HEK293T (cell line): Measurements from ENCODE around the gene ARL10.

Experiments
- ARNT ChIP-seq: fragments of 450-650 bp; IDR thresholded peaks from 2 replicates; pipeline ENCODE4 v1.6.1; 2017; ENCODE audit warnings: mild to moderate bottlenecking
- BHLHE40 ChIP-seq: fragments of 450-650 bp; IDR thresholded peaks from 2 replicates; pipeline ENCODE4 v1.6.1; 2016; ENCODE audit warnings: mild to moderate bottlenecking, moderate library complexity, borderline replicate concordance
- CTBP1 ChIP-seq: fragments of 450-650 bp; IDR thresholded peaks from 2 replicates; pipeline ENCODE4 v1.6.1; 2016; ENCODE audit warnings: borderline replicate concordance
- ELF4 ChIP-seq: fragments of 450-650 bp; IDR thresholded peaks from 2 replicates; pipeline ENCODE4 v1.6.1; 2017; ENCODE audit warnings: antibody characterized with exemption
- FOXA1 ChIP-seq: fragments of 450-650 bp; IDR thresholded peaks from 2 replicates; pipeline ENCODE4 v1.6.1; 2016; ENCODE audit warnings: mild to moderate bottlenecking
- FOXK2 ChIP-seq: fragments of 450-650 bp; IDR thresholded peaks from 2 replicates; pipeline ENCODE4 v1.6.1; 2016; ENCODE audit warnings: mild to moderate bottlenecking
- FOXM1 ChIP-seq: fragments of 450-650 bp; IDR thresholded peaks from 2 replicates; pipeline ENCODE4 v1.6.1; 2017; ENCODE audit warnings: mild to moderate bottlenecking, borderline replicate concordance
- HDGF ChIP-seq: fragments of 450-650 bp; IDR thresholded peaks from 2 replicates; pipeline ENCODE4 v1.6.1; 2017; ENCODE audit warnings: antibody characterized with exemption, borderline replicate concordance
- L3MBTL2 ChIP-seq: fragments of 450-650 bp; conservative IDR thresholded peaks from 2 replicates; pipeline ENCODE4 v1.6.1; 2016; ENCODE audit warnings: mild to moderate bottlenecking
- NFRKB ChIP-seq: fragments of 450-650 bp; IDR thresholded peaks from 2 replicates; pipeline ENCODE4 v1.6.1; 2016; ENCODE audit warnings: mild to moderate bottlenecking, moderate library complexity
- SP1 ChIP-seq: fragments of 450-650 bp; IDR thresholded peaks from 2 replicates; pipeline ENCODE4 v1.6.1; 2017
- SUZ12 ChIP-seq: fragments of 450-650 bp; IDR thresholded peaks from 2 replicates; pipeline ENCODE4 v1.6.1; 2016; ENCODE audit warnings: mild to moderate bottlenecking
- TARDBP ChIP-seq: fragments of 450-650 bp; IDR thresholded peaks from 2 replicates; pipeline ENCODE4 v1.6.1; 2016
- ZNF384 ChIP-seq: fragments of 450-650 bp; IDR thresholded peaks from 2 replicates; pipeline ENCODE4 v1.6.1; 2016

- TF ChIP-seq ELF4 (no peak), ZNF384 (no peak), SUZ12 (no peak), L3MBTL2 (no peak), TARDBP (no peak), FOXA1 (no peak), FOXK2 (no peak), NFRKB (no peak), SP1 (no peak), CTBP1 (no peak), ARNT (no peak), FOXM1 (no peak), HDGF (no peak), BHLHE40 (no peak)
Measured at GRCh38 chr5:176387384-176387925, 22.2 kb downstream of the ARL10 start.
